GOT3 (cell line): Measurements from ENCODE around the gene TIAM2.
"Not testable (repeated sequence)": the region's sequence is repeated elsewhere in the genome, so short reads cannot be mapped to it uniquely, and the experiment has no call there.

ENCODE experiments used
- DNase-seq: peaks from one replicate; lab custom pipeline; 2025; ENCODE audit warnings: mixed read lengths; lab: John Stamatoyannopoulos, UW

Gene TIAM2

GRCh38 chr6:155103083-155103645 lies 108.0 kb downstream of the TIAM2 start:
- not testable (repeated sequence) for DNase-seq

DNA sequence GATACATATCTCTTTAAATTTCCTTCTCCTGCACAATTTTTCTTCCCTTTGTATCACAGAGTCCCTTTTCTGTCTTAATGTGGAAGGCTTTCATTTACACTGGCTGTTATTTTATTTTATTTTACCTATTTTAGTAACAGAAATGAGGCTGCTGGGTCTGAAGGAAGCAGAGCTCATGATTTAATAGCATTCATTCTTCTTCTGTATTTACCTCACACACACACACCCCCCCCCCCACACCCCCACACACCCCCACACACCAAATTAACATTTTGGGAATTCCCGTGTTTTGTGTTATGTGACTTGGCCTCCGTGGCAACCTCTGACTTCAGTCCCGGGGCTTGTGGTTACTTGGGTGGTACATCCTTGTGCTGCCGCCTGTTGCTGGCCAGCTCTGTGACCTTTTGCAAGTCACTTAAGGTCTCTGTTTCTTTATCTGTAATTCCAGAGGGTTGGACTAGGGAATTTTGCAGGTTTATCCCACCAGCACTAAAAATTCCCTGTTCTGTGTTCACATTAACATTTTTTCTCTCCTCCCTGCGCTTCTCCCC lies 108.8 kb downstream of the TIAM2 start:
- DNase-seq: no peak

DNA sequence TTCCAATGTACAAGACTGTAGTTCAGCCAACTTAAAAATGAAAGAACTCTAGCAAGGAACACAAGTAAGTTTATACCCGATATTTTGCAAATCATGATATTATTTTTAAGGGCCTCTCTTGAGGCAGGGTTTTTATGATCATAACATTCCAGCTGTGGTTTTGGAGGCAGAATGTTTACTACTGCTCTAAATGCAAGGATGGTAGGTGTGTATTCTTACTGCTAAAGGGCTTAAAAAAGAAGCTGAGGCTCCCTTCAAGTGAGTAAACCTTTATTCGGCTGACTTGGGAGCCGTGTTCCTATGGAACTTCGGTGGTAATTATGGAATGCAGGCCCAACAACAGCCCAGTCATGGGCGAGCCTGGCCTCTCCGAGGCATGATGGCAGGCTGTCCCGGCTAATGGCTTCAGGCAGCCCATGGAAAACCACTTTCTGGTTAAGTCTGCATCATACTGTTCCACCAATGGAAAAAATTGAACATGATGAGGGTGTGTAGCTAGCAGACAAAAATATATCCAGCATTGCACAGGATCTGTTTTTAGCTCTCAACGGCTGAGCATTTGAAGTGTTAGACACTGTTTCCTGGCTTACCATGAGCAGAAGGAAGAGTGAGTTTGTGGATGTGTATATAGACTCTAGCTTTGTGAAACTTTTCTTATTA lies 111.5 kb downstream of the TIAM2 start:
- DNase-seq: no peak

- DNase-seq: no peak
Measured at GRCh38 chr6:155107432-155108069, 112.4 kb downstream of the TIAM2 start.

- DNase-seq: no peak
Measured at GRCh38 chr6:155108070-155108820, 113.1 kb downstream of the TIAM2 start.

- no peak for DNase-seq
Measured at GRCh38 chr6:155110721-155111120, 115.6 kb downstream of the TIAM2 start.

DNA sequence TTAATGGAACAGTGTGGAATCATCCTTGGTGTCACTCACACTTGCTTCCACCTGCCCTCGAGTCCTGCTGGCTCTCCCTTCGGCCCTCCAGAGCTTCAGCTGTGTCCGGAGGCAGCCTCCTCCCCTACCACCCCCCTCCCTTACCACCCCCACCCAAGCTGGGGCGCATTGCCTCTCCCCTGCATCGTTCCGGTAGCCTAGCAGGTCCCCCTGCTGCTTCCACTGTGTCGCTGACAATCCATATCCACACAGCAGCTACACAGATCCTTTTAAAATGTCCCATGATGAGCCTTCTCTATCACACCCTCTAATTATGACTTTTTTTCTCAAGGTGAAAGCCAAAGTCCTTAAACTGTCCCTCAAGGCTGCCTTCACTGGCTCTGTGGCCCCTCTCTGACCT lies 117.6 kb downstream of the TIAM2 start:
- no peak for DNase-seq

DNA sequence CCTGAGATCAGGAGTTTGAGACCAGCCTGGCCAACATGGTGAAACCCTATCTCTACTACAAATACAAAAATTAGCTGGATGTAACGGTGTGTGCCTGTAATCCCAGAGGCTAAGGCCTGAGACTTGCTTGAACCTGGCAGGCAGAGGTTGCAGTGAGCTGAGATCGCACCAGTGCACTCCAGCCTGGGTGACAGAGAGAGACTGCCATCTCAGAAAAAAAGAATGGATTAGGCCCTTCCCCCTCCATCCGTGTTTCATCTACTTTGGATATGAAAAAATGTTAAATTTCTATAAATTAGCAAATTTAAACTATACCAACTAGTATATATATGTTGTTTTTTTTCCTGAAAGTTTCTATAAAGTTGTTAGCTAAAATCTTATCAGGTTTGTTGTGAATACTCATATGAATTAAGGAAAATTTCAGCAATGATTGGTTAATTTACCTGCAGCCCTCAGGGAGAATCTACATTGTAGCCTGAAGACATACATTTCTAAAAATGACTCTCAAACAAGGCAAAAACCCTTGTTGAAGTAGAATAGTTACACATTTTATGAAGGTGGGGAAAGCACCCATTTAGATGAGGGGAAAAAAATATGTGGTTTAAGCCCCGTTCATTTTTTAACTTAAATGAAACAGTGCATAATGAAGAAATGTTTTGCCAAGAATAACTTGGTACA lies 120.9 kb downstream of the TIAM2 start:
- DNase-seq: no peak

DNA sequence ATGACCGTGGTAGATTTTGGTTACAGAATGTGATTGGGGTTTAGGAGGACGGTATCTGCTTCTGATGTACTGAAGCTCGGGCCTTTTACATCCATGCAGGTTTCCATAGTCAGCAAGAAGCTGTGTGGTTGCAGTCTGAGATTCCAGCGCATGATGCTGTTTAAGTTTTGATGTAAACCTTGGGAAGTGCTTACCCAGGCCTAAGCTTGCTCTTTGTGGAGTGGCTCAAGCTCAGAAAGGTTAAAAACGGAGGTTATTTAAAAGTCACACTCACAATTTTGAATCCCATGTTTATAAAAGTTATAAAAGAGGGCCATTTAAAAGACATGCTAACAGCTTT lies 121.4 kb downstream of the TIAM2 start:
- DNase-seq: no peak

DNA sequence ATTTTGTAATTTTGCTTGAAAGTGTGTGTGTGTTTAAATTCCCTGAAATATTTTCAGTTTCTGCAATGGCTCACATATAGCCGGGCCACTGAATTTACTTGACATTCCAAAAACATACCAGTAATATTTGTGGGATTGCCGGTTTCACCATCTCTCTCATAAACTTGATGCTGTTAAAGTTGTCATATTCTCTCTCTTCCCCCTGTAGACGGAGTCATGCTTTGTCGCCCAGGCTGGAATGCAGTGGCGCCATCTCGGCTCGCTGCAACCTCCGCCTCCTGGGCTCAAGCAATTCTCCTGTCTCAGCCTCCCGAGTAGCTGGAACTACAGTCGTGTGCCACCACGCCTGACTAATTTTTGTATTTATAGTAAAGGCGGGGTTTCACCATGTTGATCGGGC lies 122.1 kb downstream of the TIAM2 start:
- no peak for DNase-seq

DNA sequence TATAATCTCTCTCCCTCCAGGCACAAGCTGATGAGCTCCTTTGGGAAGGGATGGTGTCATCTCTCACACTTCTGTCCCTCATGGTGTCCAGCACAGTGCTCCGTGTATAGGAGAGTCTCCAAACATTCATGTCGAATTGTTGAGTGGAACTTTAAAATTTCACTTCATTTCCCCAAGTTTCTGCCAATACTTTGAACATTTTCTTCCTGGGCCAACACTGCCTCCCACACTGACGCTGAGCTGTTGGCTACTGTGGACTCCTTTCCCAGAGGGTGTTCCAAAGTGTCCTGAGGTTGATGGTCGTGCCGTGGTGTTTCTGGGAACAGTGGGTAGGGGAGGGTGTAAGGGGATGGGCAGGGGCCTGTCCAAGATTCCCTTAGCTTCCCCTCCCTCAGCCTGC lies 122.7 kb downstream of the TIAM2 start:
- DNase-seq: no peak

- not testable (repeated sequence) for DNase-seq
Measured at GRCh38 chr6:155119201-155119600, 124.1 kb downstream of the TIAM2 start.

GRCh38 chr6:155120034-155120433 lies 124.9 kb downstream of the TIAM2 start:
- DNase-seq: no peak

DNA sequence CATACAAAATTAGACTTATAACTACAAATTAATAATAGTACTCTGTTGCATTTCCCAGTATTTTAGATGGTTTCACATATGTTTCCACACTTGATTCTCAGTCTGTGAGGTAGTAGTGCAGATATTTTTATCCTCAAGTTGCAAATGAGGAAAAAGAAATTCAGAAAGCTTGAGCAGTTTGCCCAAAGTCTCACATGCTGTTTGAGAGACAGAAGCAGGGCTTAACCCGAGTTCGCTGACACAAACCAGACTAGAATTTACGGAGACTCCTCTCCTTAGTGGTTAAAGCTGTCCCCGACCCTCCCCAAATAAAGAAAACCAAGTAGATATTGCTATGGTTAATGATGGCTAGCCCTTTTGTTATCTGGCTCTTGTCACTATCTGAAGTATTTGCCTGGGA lies 126.2 kb downstream of the TIAM2 start:
- DNase-seq: no peak

GRCh38 chr6:155121699-155122098 lies 126.6 kb downstream of the TIAM2 start:
- DNase-seq: no peak

DNA sequence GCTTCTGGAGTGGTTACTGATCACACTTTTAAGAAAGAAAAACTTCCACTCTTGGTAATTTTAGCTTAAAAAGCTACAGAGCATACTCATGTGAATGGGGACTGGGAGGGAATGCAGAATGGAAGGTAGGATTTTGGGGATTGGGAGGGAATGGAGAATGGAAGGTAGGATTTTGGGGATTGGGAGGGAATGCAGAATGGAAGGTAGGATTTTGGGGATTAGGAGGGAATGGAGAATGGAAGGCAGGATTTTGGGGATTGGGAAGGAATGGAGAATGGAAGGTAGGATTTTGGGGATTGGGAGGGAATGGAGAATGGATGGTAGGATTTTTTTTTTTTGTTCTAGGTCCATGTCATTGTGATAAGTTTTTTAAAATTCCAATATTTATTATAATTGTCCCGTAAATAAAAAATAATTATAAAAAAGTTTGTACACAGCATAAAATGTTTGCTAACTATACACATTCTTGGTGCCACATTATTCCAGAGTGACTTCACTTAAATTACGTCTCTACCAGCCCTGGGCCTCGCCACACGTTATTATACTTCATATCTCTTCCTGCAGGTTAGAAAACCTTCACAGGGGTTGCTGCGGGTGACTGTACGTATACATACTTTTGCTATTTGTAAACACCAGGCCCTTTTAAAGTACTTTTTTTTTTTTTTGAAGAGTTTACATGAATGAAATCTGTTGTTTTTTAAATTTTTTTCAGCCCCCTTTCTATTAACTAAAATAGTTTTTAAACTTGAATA lies 127.3 kb downstream of the TIAM2 start:
- DNase-seq: no peak

GRCh38 chr6:155123520-155123919 lies 128.4 kb downstream of the TIAM2 start:
- DNase-seq: no peak

- DNase-seq: no peak
Measured at GRCh38 chr6:155125906-155126305, 130.8 kb downstream of the TIAM2 start.

GRCh38 chr6:155126727-155127439 lies 131.8 kb downstream of the TIAM2 start:
- DNase-seq: no peak

- no peak for DNase-seq
Measured at GRCh38 chr6:155128977-155129376, 133.9 kb downstream of the TIAM2 start.

GRCh38 chr6:155129744-155130143 lies 134.6 kb downstream of the TIAM2 start:
- no peak for DNase-seq
